ENCODE measurements around the gene SCFD2. TPM values are rescaled to one million over a fixed set of nuclear protein-coding genes. Genes with fewer than 3 reads are reported as not detected.
A peak's percentile ranks its signal among the peaks of the same experiment; 100 is the strongest.
"Not testable (repeated sequence)": the region's sequence is repeated elsewhere in the genome, so short reads cannot be mapped to it uniquely, and the experiment has no call there.

Gene SCFD2
- total and polyA plus RNA-seq, 2 experiments from 2014 or later: 13.2 to 15.9 TPM

- Histone ChIP-seq H3K4me1 (ENCODE audit: low read depth) (no peaks in the 10 kb centered on the region), H3K36me3 (no peaks in the 10 kb centered on the region), H3K27me3 (no peaks in the 10 kb centered on the region), H3K27ac (no peak overlapping the region), H3K4me3 (no peak overlapping the region), H3K9me3 (ENCODE audit: low read depth) (no peaks in the 10 kb centered on the region)
- no peak for TF ChIP-seq CTCF (IDR thresholded peaks at IDR 0.05; ENCODE audit: low read depth, low read length)
- no peak for DNase-seq (ENCODE audit: low read depth in 1 of 2, low spot score in 1 of 2)
Measured at GRCh38 chr4:53043055-53043454, 322.8 kb downstream of the SCFD2 start.

- Histone ChIP-seq H3K36me3 (no peaks in the 10 kb centered on the region), H3K4me1 (ENCODE audit: low read depth) (no peaks in the 10 kb centered on the region), H3K27ac (no peak overlapping the region), H3K9me3 (ENCODE audit: low read depth) (no peaks in the 10 kb centered on the region), H3K4me3 (no peak overlapping the region), H3K27me3 (no peaks in the 10 kb centered on the region)
- no peak for TF ChIP-seq CTCF (IDR thresholded peaks at IDR 0.05; ENCODE audit: low read depth, low read length)
- DNase-seq (ENCODE audit: low read depth in 1 of 2, low spot score in 1 of 2): no peak
Measured at GRCh38 chr4:53040851-53041250, 325.0 kb downstream of the SCFD2 start.

- no peak overlapping the region for H3K4me3 ChIP-seq
- no peaks in the 10 kb centered on the region for H3K27me3 ChIP-seq
- no peaks in the 10 kb centered on the region for H3K9me3 ChIP-seq (ENCODE audit: low read depth)
- peak in 1 of 2 donors; percentile 70 for DNase-seq (ENCODE audit: low read depth in 1 of 2, low spot score in 1 of 2)
- no peaks in the 10 kb centered on the region for H3K4me1 ChIP-seq (ENCODE audit: low read depth)
- no peaks in the 10 kb centered on the region for H3K36me3 ChIP-seq
- TF ChIP-seq CTCF (IDR thresholded peaks at IDR 0.05; ENCODE audit: low read depth, low read length): no peak
- H3K27ac ChIP-seq: no peak overlapping the region
Measured at GRCh38 chr4:53040459-53040815, 325.4 kb downstream of the SCFD2 start.

GRCh38 chr4:53039741-53040458, 326.0 kb downstream of the SCFD2 start:
- Histone ChIP-seq H3K4me3 (no peak overlapping the region), H3K36me3 (no peaks in the 10 kb centered on the region), H3K27ac (no peak overlapping the region), H3K4me1 (ENCODE audit: low read depth) (no peaks in the 10 kb centered on the region), H3K27me3 (no peaks in the 10 kb centered on the region), H3K9me3 (ENCODE audit: low read depth) (no peaks in the 10 kb centered on the region)
- no peak for TF ChIP-seq CTCF (IDR thresholded peaks at IDR 0.05; ENCODE audit: low read depth, low read length)
- no peak for DNase-seq (ENCODE audit: low read depth in 1 of 2, low spot score in 1 of 2)

GRCh38 chr4:53037892-53038291, 328.0 kb downstream of the SCFD2 start:
- H3K4me1 ChIP-seq (ENCODE audit: low read depth): no peaks in the 10 kb centered on the region
- no peak for DNase-seq (ENCODE audit: low read depth in 1 of 2, low spot score in 1 of 2)
- H3K27me3 ChIP-seq: no peaks in the 10 kb centered on the region
- H3K36me3 ChIP-seq: no peaks in the 10 kb centered on the region
- H3K9me3 ChIP-seq (ENCODE audit: low read depth): no peaks in the 10 kb centered on the region
- no peak overlapping the region for H3K27ac ChIP-seq
- no peak for TF ChIP-seq CTCF (IDR thresholded peaks at IDR 0.05; ENCODE audit: low read depth, low read length)
- H3K4me3 ChIP-seq: no peak overlapping the region

- not testable (repeated sequence) for H3K4me3 ChIP-seq; H3K27ac ChIP-seq; H3K4me1 ChIP-seq (ENCODE audit: low read depth); H3K36me3 ChIP-seq; H3K27me3 ChIP-seq; H3K9me3 ChIP-seq (ENCODE audit: low read depth); DNase-seq (ENCODE audit: low read depth in 1 of 2, low spot score in 1 of 2)
Measured at GRCh38 chr4:53032908-53033307, 333.0 kb downstream of the SCFD2 start.

Data from cardiac muscle cell (in vitro differentiated cells and primary cell).